SK-N-SH treated with all-trans-retinoic acid at 6 μM for 48 hours (cell line): ENCODE measurements around the gene SLC39A13.

Source experiments
- ATAC-seq: fragments of 200-7000 bp; cut with Tn5 transposase; 3 replicates; pipeline ENCODE4 v1.9.1; 2020; ENCODE audit warnings: mild to moderate bottlenecking, moderate library complexity
- BACH2 ChIP-seq: fragments of 250-450 bp; sonication (Bioruptor Pico); IDR thresholded peaks from 2 replicates; pipeline ENCODE4 v1.9.0; 2021; ENCODE audit warnings: mild to moderate bottlenecking, borderline replicate concordance
- CREB5 ChIP-seq: fragments of 250-450 bp; sonication (Bioruptor Pico); IDR thresholded peaks from 2 replicates; pipeline ENCODE4 v1.5.1; 2020; ENCODE audit warnings: low read depth, mild to moderate bottlenecking, moderate library complexity
- CSDC2 ChIP-seq: fragments of 250-450 bp; sonication (Bioruptor Pico); IDR thresholded peaks from 2 replicates; pipeline ENCODE4 v1.5.0; 2020; ENCODE audit warnings: mild to moderate bottlenecking, moderate library complexity
- ESRRG ChIP-seq: fragments of 250-450 bp; sonication (Bioruptor Pico); IDR thresholded peaks from 2 replicates; pipeline ENCODE4 v1.6.1; 2021; ENCODE audit warnings: mild to moderate bottlenecking
- GLIS3 ChIP-seq: fragments of 250-450 bp; sonication (Bioruptor Pico); IDR thresholded peaks from 2 replicates; pipeline ENCODE4 v1.5.0; 2020; ENCODE audit warnings: mild to moderate bottlenecking, moderate library complexity
- ISL1 ChIP-seq: fragments of 250-450 bp; sonication (Bioruptor Pico); IDR thresholded peaks from 2 replicates; pipeline ENCODE4 v2.1.2; 2022; ENCODE audit warnings: mild to moderate bottlenecking, moderate library complexity
- PPARA ChIP-seq: fragments of 250-450 bp; sonication (Bioruptor Pico); IDR thresholded peaks from 2 replicates; pipeline ENCODE4 v1.5.0; 2020; ENCODE audit warnings: mild to moderate bottlenecking, borderline replicate concordance
- RARB ChIP-seq: fragments of 250-450 bp; sonication (Bioruptor Pico); IDR thresholded peaks from 2 replicates; pipeline ENCODE4 v1.8.0; 2021; ENCODE audit warnings: mild to moderate bottlenecking, moderate library complexity
- SNAI2 ChIP-seq: fragments of 250-450 bp; sonication (Bioruptor Pico); IDR thresholded peaks from 2 replicates; pipeline ENCODE4 v1.5.0; 2020; ENCODE audit warnings: mild to moderate bottlenecking, moderate library complexity
- TCF4 ChIP-seq: fragments of 250-450 bp; sonication (Bioruptor Pico); IDR thresholded peaks from 2 replicates; pipeline ENCODE4 v1.8.0; 2021; ENCODE audit warnings: mild to moderate bottlenecking, moderate library complexity, borderline replicate concordance
- TOX ChIP-seq: fragments of 250-450 bp; sonication (Bioruptor Pico); IDR thresholded peaks from 2 replicates; pipeline ENCODE4 v1.8.0; 2021; ENCODE audit warnings: mild to moderate bottlenecking, moderate library complexity, borderline replicate concordance
- TSHZ2 ChIP-seq: fragments of 250-450 bp; sonication (Bioruptor Pico); IDR thresholded peaks from 2 replicates; pipeline ENCODE4 v1.5.0; 2020; ENCODE audit warnings: mild to moderate bottlenecking, moderate library complexity
- ZC3H10 ChIP-seq: fragments of 250-450 bp; sonication (Bioruptor Pico); IDR thresholded peaks from 2 replicates; pipeline ENCODE4 v1.5.1; 2021; ENCODE audit warnings: mild to moderate bottlenecking, moderate library complexity
- ZFP3 ChIP-seq: fragments of 250-450 bp; sonication (Bioruptor Pico); IDR thresholded peaks from 2 replicates; pipeline ENCODE4 v1.5.0; 2020; ENCODE audit warnings: mild to moderate bottlenecking, moderate library complexity
- ZNF565 ChIP-seq: fragments of 450-650 bp; formaldehyde crosslinking; conservative IDR thresholded peaks from 2 replicates; pipeline ENCODE4 v1.5.0; 2020; ENCODE audit warnings: low read depth, mild to moderate bottlenecking, moderate library complexity
- ZNF70 ChIP-seq: fragments of 450-650 bp; formaldehyde crosslinking; IDR thresholded peaks from 2 replicates; pipeline ENCODE4 v1.5.0; 2020; ENCODE audit warnings: mild to moderate bottlenecking, moderate library complexity
- ZNF8 ChIP-seq: fragments of 450-650 bp; formaldehyde crosslinking; IDR thresholded peaks from 2 replicates; pipeline ENCODE4 v1.5.0; 2020; ENCODE audit warnings: mild to moderate bottlenecking, moderate library complexity
- TF ChIP-seq, protein P1 (sequence below): fragments of 250-450 bp; sonication (Bioruptor Pico); IDR thresholded peaks from 2 replicates; pipeline ENCODE4 v1.5.1; 2021; ENCODE audit warnings: mild to moderate bottlenecking, moderate library complexity
- TF ChIP-seq, protein P2 (sequence below): fragments of 250-450 bp; sonication (Bioruptor Pico); IDR thresholded peaks from 2 replicates; pipeline ENCODE4 v1.8.0; 2021; ENCODE audit warnings: low read depth, mild to moderate bottlenecking, moderate library complexity, borderline replicate concordance

The SLC39A13 gene

GRCh38 chr11:47389577-47390421 lies 18.6 kb upstream of the SLC39A13 start (continued):
- TF ChIP-seq TSHZ2 (CRISPR knock-in tag): no peak
- TF ChIP-seq ZNF8: no peak
- TF ChIP-seq TOX: no peak
- TF ChIP-seq ISL1 (CRISPR knock-in tag): no peak

DNA sequence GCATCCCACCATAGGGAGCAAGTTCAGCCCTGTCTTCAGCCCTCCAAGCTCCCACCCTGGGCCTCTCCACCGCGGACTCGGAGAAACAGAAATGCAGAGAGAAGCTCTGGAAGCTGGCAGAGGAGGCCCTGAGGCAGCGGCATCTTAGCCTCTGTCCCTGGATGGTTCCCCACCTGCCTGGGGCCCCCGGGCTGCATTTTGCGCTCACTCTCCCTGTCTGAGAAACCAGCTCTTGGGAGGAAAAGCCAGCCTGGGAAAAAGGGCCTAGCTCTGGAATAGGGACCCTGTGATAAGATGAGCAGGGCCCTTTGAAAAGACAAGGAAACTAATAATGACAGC lies 18.0 kb upstream of the SLC39A13 start:
- no peak for ATAC-seq
- TF ChIP-seq CSDC2 (CRISPR knock-in tag): no peak
- no peak for TF ChIP-seq ZC3H10 (CRISPR knock-in tag)
- TF ChIP-seq TSHZ2 (CRISPR knock-in tag): no peak
- TF ChIP-seq TOX: no peak
- no peak for TF ChIP-seq ZFP3 (CRISPR knock-in tag)
- TF ChIP-seq, protein P1, sequence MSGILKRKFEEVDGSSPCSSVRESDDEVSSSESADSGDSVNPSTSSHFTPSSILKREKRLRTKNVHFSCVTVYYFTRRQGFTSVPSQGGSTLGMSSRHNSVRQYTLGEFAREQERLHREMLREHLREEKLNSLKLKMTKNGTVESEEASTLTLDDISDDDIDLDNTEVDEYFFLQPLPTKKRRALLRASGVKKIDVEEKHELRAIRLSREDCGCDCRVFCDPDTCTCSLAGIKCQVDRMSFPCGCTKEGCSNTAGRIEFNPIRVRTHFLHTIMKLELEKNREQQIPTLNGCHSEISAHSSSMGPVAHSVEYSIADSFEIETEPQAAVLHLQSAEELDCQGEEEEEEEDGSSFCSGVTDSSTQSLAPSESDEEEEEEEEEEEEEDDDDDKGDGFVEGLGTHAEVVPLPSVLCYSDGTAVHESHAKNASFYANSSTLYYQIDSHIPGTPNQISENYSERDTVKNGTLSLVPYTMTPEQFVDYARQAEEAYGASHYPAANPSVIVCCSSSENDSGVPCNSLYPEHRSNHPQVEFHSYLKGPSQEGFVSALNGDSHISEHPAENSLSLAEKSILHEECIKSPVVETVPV (CRISPR knock-in tag): no peak
- TF ChIP-seq PPARA (CRISPR knock-in tag): no peak
- TF ChIP-seq CREB5: no peak
- no peak for TF ChIP-seq SNAI2 (CRISPR knock-in tag)
- no peak for TF ChIP-seq ZNF70
- TF ChIP-seq ISL1 (CRISPR knock-in tag): no peak
- TF ChIP-seq TCF4: no peak
- TF ChIP-seq ZNF565: no peak
- TF ChIP-seq, protein P2, sequence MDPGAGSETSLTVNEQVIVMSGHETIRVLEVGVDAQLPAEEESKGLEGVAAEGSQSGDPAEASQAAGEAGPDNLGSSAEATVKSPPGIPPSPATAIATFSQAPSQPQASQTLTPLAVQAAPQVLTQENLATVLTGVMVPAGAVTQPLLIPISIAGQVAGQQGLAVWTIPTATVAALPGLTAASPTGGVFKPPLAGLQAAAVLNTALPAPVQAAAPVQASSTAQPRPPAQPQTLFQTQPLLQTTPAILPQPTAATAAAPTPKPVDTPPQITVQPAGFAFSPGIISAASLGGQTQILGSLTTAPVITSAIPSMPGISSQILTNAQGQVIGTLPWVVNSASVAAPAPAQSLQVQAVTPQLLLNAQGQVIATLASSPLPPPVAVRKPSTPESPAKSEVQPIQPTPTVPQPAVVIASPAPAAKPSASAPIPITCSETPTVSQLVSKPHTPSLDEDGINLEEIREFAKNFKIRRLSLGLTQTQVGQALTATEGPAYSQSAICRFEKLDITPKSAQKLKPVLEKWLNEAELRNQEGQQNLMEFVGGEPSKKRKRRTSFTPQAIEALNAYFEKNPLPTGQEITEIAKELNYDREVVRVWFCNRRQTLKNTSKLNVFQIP (CRISPR knock-in tag): no peak
- no peak for TF ChIP-seq RARB
- TF ChIP-seq GLIS3 (CRISPR knock-in tag): no peak

GRCh38 chr11:47391077-47391583 lies 17.3 kb upstream of the SLC39A13 start:
- peak; percentile 96 for TF ChIP-seq ZFP3 (CRISPR knock-in tag)
- no peak for TF ChIP-seq ZNF8
- no peak for TF ChIP-seq BACH2
- TF ChIP-seq ESRRG (CRISPR knock-in tag): no peak
- TF ChIP-seq, protein P1 (CRISPR knock-in tag): no peak
- no peak for ATAC-seq
